NCI-H345 (cell line): ENCODE results near the gene TOP2A.

Experiments
- DNase-seq: peaks from one replicate; lab custom pipeline; 2025; lab: John Stamatoyannopoulos, UW

Gene TOP2A

DNA sequence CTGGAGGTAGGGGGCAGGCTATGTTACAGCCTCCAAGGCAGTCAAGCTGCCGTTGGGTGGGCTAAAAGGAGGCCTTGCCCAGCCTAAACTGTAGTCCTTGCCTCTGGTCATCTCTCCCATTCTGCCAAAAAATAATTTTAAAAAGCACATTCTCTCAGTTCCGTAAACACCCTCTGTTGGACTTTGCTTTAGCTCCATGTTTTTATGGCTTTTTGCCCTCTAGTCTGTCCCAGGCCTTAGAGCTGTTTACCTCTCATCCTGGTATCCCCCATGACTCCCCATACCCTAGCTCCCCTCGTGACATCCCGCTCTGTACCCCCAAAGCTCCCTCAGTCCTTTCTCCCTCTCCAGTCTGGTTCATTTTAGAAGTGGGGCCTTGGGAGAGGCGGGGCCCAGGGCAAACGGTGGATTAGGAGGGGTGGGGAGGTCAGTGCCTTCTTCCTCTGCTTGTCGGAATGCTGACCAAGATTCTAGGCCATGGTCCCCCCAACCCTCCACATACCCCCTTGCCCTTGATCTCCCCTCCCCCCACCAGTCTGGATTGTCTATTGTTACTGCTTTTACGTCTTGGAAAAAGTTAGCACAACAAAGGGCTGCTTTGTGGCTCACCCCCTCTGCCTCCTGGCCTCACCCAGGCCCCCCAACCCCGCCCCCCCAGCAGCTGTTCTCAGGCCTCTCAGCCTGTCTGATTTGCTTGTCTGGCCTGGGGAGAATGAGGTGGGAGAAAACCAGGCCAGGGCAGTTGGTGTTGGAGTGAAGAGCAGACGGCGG lies 71.5 kb downstream of the TOP2A start:
- no peak for DNase-seq

DNA sequence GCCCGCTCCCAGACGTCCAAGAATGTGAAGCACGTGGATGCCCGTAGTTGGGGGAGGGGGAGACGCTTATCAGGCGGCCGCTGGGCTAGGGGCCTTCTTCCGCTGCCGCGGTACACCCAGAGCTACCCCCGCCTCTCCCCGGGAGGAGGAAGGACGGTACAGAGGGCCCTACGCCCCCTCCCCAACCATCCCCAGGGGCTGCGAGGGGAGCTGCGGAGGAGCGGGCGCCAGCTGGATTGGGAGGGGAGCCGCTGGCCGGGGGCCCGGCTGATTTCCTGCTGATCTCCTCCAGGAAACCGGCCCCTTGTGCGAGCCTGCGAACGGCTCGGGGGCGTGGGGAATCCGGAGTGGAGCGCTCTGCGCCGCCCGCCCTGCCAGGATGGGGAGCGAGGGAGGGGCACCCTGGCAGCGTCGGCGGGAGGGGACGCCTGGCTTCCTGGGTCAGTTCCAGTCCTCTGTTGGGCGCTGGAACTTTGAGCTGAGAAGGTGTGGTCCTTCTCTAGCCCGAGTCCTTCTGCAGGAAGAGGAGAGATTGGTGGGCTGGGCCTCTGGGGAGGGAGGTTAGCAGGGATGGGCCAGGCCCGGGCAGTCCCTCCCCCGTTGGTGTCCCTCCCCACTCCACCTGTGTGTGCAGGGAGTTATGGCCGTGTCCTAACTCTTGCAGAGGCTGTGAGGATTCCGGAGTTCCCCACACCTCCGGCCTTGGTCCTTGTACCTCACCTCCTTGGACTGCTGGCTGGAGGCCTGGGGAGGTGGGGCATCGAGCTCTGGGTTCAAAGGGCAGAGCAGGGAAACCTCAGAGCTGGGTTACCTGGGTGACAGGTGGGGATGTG lies 72.3 kb downstream of the TOP2A start:
- DNase-seq, result no peak

DNA sequence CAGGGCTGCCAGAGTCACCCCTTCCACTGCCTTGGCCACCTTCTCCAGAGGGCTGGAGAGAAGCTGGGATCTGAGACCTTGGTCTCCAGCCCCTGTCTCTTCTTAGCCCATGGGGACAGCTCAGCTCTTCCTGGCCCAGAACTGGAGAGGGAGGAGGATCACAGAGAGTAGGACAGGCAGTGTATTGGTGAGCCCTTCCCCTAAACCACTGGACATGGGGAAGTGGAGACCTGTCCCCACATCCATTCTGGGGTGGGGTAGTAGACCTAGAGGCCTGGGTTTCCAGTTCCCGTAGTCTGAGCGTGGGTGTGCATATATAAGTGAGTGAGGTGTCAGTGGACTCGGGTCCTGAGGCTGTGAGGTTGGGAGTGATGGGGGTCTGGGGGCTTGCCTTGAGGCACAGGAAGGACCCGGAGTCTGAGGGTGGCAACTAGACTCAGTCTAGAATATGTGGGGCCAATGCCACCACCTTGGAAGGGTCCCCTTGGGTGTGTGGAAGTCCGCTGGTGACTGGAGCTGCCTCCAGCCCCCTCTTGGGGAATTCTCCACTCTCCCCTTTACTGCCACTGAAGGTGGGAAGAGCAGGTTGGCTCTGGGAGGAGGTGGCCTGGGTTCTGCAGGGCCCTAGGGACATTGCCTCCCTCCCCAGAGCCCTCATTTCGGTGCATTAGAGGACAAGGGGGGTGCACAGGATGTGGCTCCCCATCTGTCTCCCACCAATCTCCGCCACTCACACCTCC lies 73.1 kb downstream of the TOP2A start:
- no peak for DNase-seq

DNA sequence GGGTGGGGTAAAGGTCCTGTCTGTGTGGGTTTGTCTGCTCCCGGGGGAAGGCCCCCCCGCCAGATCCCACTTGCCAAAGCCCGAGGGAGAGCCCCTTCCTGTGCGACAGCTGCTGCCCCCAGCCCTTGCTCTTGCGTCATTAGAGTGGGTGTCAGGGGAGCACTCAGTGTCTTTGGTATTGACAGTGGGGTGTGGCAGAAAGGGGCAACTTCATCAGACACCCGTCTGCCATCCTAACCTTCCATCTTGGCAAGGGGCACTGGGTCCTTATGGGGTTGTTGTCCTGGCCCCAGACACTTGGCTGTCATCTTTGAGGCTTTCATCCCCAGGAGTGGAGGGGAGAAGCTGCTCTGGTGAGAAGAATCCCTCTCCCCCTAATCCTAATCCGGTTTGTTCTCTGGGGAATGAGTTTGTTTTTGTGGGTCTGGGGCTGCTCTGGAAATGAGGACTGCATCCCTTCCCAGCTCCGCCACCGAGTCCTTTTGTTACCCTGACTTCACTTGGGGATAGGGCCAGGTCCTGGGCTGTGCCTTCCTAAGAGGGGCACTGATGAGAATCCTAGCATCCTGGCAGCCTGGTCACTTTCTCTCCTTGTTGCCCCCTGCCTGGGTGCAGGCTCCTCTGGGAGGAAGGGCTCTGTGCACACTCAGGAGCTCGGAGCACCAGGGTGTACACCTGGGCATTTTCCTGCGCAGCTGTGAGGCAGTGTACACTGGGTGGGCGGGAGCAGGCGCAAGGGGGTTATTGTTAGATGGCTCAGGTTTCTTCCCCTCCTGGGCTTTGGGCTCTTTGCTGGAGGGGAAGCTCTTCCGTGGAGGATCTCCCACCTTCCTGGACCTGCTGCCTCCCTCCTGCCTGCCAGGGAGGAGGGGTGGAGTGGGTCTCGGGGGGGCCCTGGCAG lies 74.2 kb downstream of the TOP2A start:
- DNase-seq, result no peak

DNA sequence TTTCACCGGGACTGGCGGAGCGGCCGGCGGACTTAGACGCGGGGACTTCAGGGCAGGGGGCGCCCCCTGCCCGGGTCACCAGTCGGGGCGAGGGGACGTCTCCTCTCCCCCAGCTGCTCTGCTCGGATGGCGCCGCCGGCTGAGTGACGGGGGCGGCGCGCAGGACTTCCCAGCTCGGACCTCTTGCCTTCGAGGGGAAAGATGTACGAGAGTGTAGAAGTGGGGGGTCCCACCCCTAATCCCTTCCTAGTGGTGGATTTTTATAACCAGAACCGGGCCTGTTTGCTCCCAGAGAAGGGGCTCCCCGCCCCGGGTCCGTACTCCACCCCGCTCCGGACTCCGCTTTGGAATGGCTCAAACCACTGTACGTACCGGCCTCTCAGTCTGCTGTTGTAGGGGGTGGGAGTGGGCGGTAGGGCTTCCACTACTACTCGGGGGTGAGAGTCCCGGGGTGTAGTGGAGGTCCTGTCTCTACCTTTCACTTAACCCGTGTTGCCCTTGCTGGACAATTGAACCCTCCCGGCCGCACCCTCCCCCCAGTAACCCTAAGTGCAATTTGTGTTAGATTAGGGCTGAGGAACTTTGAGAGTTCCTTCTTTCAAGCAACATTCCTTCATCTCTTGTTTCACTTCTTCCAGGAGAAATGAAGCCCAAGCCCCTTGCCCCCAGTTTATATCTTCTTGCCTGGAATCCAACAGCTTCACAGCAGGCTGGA lies 75.0 kb downstream of the TOP2A start:
- no peak for DNase-seq

DNA sequence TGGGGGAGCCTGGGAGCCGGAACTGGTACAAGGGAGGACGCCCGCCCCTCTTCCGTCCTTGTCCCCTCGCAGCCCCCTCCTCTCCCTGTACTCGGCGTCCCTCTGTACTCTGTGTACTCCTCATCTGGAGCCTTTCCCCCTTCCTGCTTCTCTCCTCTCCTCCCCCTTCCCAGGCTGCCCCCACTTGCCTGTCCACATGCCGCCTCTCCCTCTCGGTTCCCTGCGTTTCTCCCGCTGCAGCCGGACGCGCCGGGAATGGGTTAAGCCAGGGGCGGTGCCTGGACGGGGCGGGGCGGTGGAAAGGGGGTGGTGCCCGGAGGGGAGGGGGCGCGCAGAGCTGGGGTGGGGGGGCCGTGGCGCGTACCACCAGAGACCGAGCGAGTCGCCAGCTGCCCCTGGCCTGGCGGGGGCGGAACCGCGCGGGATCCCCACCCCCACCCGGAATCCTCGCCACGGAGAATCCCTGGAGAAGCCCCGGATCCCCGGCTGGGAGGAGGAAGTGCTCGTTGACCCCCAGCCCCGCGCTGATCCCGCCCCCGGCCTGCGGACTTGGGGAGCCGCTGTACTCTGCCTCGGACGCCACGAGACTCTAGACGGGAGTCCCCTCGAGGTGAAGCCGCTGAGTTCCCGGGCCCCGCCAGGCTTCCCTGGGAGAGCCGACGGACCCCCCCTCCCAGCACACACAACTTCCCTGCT lies 75.7 kb downstream of the TOP2A start:
- DNase-seq, result peak; percentile 59

DNA sequence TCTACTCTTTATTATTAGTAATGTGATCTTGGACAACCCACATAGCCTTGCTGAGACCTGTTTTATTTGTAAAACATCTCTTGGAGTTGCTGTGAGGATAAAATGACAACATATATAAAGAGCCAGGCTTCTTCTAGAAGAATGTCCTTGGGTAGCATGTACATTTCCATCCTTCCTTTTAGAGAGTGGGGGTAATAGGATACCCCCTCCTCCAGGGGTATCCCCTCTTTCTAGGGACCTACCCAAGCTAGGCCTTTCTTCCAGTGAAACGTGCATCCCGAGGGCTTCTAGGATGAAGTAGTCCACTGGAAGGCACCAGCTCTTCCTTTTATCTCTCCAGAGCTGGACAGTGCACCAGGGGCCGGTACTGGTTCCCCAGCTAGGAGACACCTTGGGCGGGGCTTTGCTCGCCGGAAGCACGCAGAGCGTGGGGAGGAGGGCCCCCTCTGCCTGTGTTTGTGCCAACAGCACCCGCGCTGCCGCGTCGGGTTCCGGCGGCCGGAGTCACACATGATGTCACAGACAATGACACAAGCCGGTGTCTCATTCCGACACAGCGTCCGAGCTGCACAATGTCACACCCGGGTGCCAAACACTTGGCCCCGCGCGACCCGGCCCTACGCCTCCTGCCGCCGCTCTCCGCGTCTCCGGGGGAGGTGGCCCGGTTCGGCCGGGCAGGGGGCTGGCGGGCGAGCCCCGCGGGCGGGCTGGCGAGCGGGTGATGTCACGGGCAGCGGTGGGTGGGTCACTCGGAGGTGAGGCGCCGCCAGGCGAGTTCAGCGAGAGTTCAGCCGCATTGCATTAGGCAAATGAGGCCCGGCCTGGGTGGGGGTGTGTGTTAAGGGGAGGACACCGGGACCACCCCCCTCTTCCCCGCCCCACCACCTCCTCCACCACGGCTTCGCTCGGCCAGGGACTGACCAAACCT lies 76.6 kb downstream of the TOP2A start:
- DNase-seq, result peak; percentile 71

DNA sequence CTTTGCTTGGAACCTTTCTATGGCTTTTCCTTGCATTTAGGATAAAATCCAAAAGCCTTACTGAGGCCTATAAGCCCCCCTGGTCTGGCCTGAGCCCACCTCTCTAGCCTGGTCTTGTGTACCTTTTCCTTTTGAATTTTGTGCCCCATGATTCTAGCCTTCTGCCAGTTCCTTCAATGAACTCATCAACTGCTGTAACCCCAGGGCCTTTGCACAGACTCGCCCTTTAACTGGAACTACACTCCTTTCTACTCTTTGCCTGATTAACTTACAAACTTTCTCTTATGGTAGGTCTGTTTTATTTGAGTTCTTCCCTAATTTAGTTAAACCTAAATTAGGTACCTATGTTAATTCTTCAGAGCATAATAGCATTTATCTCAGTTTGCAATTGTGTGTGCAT lies 77.4 kb downstream of the TOP2A start:
- no peak for DNase-seq

DNA sequence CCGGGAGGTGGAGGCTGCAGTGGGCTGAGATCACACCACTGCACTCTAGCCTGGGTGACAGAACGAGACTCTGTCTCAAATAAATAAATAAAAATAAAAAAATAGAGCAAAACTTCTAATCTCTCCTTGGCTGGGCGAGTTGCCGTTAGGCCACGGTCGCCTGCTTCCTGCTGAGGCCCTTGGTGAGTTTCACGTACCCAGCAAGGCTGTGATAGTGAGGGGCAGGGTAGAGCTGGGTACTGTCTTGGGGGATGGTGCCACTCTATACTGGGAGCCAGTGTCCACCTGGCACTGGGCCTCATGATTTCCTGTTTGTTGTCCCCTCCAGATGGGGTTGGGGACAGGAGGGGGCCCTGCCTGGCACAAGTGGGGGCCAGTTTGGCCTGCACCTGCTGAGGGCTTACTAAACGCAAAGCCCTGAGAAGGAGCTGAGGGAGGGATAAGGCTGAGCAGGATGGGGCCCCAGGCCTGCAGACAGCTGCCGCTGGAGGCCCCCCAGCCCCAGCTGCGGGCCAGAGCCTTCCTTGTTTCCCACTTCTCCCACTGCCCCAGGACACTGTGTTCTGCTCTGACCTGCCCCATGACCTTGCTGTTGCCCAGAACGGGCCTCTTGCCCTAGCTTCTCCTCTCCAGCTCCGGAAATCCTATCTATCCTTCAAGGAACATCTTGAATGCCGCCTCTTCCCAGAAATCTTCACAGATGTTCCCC lies 78.6 kb downstream of the TOP2A start:
- no peak for DNase-seq
